Glutamatergic neuron (in vitro differentiated cells): ENCODE data around the gene CHST6. TPM values are rescaled to one million over a fixed set of nuclear protein-coding genes. Genes with fewer than 3 reads are reported as not detected.

Experiments
- DNase-seq: peaks from one replicate; pipeline ENCODE4 v3.0.0; 2022
- H3K27ac Mint-ChIP-seq: one replicate; pipeline ENCODE4 v1.8.0; 2020; ENCODE audit warnings: mild to moderate bottlenecking, mixed read lengths, inconsistent platforms; ENCODE audit not compliant: unreplicated experiment
- H3K27me3 Mint-ChIP-seq: one replicate; pipeline ENCODE4 v1.8.0; 2020; ENCODE audit warnings: mild to moderate bottlenecking, moderate library complexity, mixed read lengths, inconsistent platforms; ENCODE audit not compliant: unreplicated experiment
- H3K36me3 Mint-ChIP-seq: one replicate; pipeline ENCODE4 v1.8.0; 2020; ENCODE audit warnings: mild to moderate bottlenecking, mixed read lengths, inconsistent platforms; ENCODE audit not compliant: unreplicated experiment
- H3K4me1 Mint-ChIP-seq: one replicate; pipeline ENCODE4 v1.8.0; 2020; ENCODE audit warnings: mild to moderate bottlenecking, low read depth, mixed read lengths, inconsistent platforms; ENCODE audit not compliant: unreplicated experiment
- H3K4me3 Mint-ChIP-seq: one replicate; pipeline ENCODE4 v1.8.0; 2020; ENCODE audit warnings: mild to moderate bottlenecking, mixed read lengths, inconsistent platforms; ENCODE audit not compliant: unreplicated experiment
- H3K9me3 Mint-ChIP-seq: one replicate; pipeline ENCODE4 v1.8.0; 2020; ENCODE audit warnings: mild to moderate bottlenecking, moderate library complexity, mixed read lengths, inconsistent platforms; ENCODE audit not compliant: unreplicated experiment
- CTCF ChIP-seq: fragments of 200-600 bp; sonication (generic); IDR thresholded peaks from one replicate; pipeline ENCODE4 v1.5.0; 2021; ENCODE audit not compliant: partially characterized antibody, unreplicated experiment
- total RNA-seq: library from RNA; stranded (reverse); fragmentation: NEBNext Ultra II Directional; extraction: Animal tissue kit (Norgen Biotek cat#: 25700); gene quantifications from one replicate; pipeline ENCODE4 v1.2.1, GENCODE V29; 2021; ENCODE audit not compliant: unreplicated experiment

The CHST6 gene
- total RNA-seq, 1 donor from 2014 or later: 4.0 TPM

- H3K36me3 Mint-ChIP-seq: no peaks in the 10 kb centered on the region
Measured at GRCh38 chr16:75535211-75535843, 40.1 kb upstream of the CHST6 start.

GRCh38 chr16:75534560-75535205, 39.4 kb upstream of the CHST6 start:
- Mint-ChIP-seq H3K9me3 (peaks cover 4% of the 10 kb centered on the region), H3K27ac (no peak overlapping the region), H3K36me3 (no peaks in the 10 kb centered on the region), H3K4me1 (no peaks in the 10 kb centered on the region), H3K4me3 (no peak overlapping the region), H3K27me3 (peaks cover 3% of the 10 kb centered on the region)
- TF ChIP-seq CTCF: no peak
- no peak for DNase-seq

More at GRCh38 chr16:75535211-75535843, 40.1 kb upstream of the CHST6 start:
- Mint-ChIP-seq H3K27me3 (peaks cover 3% of the 10 kb centered on the region), H3K4me1 (no peaks in the 10 kb centered on the region), H3K27ac (no peak overlapping the region), H3K4me3 (no peak overlapping the region), H3K9me3 (peaks cover 4% of the 10 kb centered on the region)
- no peak for DNase-seq
- no peak for TF ChIP-seq CTCF

- Mint-ChIP-seq H3K4me1 (no peaks in the 10 kb centered on the region), H3K27ac (no peak overlapping the region), H3K36me3 (no peaks in the 10 kb centered on the region), H3K4me3 (no peak overlapping the region), H3K9me3 (peaks cover 7% of the 10 kb centered on the region), H3K27me3 (peaks cover 3% of the 10 kb centered on the region)
- DNase-seq: no peak
- no peak for TF ChIP-seq CTCF
Measured at GRCh38 chr16:75532791-75533190, 37.5 kb upstream of the CHST6 start.

GRCh38 chr16:75532142-75532765, 37.0 kb upstream of the CHST6 start:
- Mint-ChIP-seq H3K4me1 (no peaks in the 10 kb centered on the region), H3K36me3 (no peaks in the 10 kb centered on the region), H3K27me3 (peaks cover 3% of the 10 kb centered on the region), H3K27ac (no peak overlapping the region), H3K4me3 (no peak overlapping the region), H3K9me3 (peaks cover 8% of the 10 kb centered on the region)
- no peak for TF ChIP-seq CTCF
- DNase-seq: no peak

GRCh38 chr16:75529959-75530358, 34.7 kb upstream of the CHST6 start:
- H3K27ac Mint-ChIP-seq: no peak overlapping the region
- H3K9me3 Mint-ChIP-seq: peaks cover 6% of the 10 kb centered on the region
- H3K36me3 Mint-ChIP-seq: no peaks in the 10 kb centered on the region
- DNase-seq: no peak
- no peak for TF ChIP-seq CTCF
- no peaks in the 10 kb centered on the region for H3K4me1 Mint-ChIP-seq
- no peak overlapping the region for H3K4me3 Mint-ChIP-seq
- H3K27me3 Mint-ChIP-seq: peaks cover 3% of the 10 kb centered on the region
